ENCODE results near the gene AATK.

The AATK gene

GRCh38 chr17:81139428-81139827, 26.6 kb downstream of the AATK start:
- no peak for DNase-seq

GRCh38 chr17:81138500-81138899, 27.5 kb downstream of the AATK start:
- no peak for DNase-seq

DNA sequence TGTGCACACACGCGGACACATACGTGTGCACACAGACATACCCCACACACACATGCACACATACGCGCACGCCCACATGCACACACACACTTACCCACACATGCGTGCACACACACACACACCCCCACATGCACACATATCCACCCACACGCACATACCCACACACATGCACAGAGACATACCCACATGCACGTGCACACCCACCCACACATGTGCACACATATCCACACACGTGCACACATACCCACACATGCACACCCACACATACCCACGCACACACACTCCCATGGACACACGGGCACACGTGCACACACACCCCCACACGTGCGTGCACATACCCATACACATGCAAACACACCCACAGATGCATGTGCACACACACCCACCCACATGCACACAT, 27.9 kb downstream of the AATK start:
- no peak for DNase-seq

DNA sequence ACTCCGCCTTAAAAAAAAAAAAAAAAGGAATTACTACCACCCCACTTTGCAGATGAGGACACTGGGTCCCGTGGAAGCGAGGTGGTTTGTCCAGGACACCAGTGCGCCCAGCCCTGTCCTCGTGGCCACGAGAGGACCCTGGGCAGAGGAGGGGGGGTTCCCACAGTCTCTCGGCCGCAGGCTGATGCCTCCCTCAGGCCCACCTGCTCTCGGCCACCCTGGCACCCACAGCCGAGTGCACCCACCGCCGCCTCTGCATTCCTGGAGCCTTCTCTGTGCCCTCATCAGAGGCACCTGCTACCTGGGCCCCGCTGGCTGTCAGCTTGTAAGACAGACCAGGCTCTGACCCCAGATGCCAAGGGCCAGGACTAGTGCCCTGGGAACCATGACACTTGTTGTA, 28.8 kb downstream of the AATK start:
- no peak for DNase-seq

- no peak for DNase-seq
These were observed 29.7 kb downstream of the AATK start for GRCh38 chr17:81136366-81136765.

GRCh38 chr17:81135505-81136278, 30.3 kb downstream of the AATK start:
- peak; percentile 11 to 26 for DNase-seq

- DNase-seq = no peak
These were observed 31.8 kb downstream of the AATK start for GRCh38 chr17:81134064-81134781.

GRCh38 chr17:81132770-81133723, 33.0 kb downstream of the AATK start:
- DNase-seq = no peak

DNA sequence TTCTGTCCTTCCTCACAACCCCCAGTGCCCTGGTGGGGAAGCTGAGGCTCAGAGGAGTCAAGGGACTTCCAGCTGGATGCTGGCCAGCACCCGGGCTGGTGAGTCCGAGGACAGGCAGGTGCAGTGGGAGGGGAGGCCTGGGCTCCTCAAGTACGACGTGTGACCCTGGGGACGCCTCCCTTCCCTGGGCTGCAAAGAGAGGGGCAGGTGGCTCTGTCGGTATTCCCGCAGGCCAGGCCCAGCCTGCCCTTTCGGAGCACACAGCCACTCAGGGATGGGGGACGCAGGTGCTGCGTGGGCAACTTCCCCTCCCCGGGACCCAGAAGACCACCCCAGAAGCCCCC, 33.9 kb downstream of the AATK start:
- no peak for DNase-seq

- DNase-seq = no peak
These were observed 34.4 kb downstream of the AATK start for GRCh38 chr17:81131486-81132196.

- no peak for DNase-seq
These were observed 35.3 kb downstream of the AATK start for GRCh38 chr17:81130385-81131361.

DNA sequence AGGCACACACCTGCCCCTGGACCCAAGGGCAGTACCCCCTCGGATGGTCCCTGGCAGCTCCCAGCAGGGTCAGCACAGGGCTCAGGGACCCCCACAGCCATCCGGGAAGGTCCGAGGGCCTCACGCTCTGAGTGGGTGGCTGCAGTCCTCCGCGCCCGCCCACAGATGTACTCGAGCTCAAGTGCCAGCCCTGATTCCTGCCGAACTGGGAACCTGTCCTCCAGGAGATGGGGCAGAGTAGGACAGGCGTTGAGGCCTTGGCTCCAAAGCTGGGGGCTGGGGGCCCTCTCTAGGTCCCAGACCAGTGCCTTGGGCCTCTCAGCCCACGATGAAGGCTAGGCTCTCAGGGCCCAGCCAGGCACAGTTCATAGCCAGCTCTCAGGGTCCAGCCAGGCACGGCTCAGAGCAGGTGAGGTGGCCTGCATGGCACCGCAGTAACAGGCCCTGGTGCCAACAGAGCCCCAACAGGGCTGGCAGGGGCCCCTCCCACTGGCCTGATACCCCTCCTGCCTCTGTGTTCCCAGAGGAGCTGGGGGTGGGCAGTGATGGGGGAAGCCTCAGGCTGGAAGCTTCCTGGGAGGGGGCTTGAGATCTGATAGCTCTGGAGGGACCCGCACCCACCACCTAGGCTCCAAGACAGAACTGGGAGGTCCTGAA, 36.2 kb downstream of the AATK start:
- DNase-seq = no peak

- no peak for DNase-seq
These were observed 36.7 kb downstream of the AATK start for GRCh38 chr17:81129289-81129688.

- DNase-seq = no peak
These were observed 37.2 kb downstream of the AATK start for GRCh38 chr17:81128774-81129173.

DNA sequence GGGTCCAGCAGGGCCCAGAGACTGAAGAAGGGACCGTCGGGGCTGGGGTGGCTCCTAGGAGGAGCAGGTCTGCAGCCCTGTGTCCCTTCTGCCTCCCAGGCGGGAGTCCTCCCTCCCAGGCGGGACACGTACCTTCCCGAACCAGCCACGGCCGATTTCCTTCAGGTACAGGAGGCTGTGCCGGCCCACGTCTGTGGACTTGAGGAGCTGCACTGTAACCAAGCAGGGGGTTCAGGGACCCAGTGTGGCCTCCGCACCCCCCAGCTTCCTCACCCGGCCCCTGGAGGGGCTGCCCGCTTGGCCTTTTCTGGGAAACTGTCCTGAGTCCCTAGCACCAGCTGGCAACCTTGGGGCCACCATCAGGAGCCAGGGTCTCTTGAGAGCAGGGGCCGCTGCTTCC, 37.7 kb downstream of the AATK start:
- DNase-seq = no peak

DNA sequence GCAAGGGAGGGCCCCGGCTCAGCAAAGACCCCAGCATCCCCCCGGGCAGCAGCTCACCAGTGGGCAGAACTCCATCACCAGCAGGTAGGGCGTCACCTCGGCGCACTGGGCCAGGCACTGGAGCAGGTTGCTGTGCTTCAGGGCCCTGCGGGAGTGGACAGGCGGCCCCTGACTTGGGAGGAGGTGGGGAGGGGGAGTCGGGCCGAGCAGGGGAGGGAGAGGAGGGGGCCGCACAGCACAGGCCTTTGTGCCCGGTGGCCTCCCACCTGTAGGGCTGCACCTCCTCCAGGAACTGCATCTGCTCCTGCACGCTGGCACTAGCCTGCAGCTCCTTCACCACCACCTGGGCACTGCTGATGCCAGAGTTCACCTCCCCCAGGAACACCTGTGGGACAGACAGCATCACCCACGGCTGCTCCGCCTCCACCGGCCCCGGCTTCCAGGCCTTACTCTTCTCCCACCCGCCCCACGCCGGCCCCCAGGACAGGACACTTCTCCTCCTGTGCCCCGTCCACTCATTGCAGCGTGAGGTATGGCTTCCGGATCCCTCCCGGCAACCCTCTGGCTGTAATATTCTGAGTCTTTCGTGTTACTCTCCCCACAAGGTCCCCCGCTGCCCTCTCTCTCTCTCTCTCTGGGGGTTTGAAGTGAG, 38.4 kb downstream of the AATK start:
- DNase-seq = no peak

DNA sequence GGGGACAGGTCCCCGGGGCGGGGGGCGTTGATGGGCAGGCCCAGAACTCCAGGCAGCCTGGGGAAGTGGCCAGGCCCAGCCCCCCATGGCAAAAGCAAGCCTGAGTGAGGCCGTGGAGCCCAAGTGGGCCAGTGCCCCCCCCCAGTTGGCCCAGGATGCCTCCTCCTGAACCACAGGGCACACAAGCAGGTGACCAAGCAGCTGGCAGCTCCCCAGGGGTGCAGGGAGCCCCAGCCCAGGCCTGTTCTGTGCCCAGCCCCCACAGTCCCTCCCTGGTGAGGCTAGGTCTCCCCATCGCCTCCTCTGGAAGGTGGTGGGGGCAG, 38.9 kb downstream of the AATK start:
- DNase-seq = no peak

DNA sequence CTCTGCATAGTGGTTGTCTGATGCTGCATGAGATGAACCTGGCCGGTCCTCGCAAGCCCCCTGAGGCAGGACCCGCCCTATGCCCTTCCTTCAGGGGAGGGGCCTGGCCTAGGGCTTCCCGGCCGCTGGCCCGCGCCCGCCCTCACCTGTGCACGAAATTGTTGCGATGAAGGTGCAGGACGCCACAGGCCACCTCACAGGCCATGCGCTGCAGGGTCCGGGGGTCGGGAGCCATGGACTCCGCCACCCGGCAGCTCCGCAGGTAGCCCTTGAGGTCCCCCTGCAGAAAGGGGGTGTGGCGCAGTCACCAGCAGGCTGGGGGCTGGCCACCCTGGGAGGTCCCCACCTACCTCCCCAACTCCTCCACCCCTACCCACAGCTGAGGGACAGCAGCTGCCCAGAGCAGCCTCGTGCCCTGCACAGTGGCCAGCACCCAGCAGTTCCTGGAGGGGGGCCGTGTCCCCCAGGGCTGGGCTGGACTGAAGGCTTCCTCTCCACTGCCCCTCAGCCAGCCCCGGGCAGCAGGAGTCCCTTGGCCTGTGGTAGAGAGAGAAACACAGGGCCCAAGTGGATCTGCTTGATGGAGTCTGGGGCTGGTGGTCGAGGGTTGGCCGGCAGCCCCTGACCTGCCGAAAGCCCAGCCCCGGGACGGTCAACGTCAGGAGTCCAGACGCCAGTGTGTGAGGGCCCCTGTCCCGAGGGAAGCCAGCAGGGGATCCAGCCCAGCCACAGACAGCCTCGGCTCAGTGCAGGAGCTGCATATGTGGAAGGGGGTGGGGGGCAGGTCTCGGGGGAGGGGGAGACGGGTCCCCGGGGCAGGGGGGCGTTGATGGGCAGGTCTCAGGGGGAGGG, 39.5 kb downstream of the AATK start:
- no peak for DNase-seq

DNA sequence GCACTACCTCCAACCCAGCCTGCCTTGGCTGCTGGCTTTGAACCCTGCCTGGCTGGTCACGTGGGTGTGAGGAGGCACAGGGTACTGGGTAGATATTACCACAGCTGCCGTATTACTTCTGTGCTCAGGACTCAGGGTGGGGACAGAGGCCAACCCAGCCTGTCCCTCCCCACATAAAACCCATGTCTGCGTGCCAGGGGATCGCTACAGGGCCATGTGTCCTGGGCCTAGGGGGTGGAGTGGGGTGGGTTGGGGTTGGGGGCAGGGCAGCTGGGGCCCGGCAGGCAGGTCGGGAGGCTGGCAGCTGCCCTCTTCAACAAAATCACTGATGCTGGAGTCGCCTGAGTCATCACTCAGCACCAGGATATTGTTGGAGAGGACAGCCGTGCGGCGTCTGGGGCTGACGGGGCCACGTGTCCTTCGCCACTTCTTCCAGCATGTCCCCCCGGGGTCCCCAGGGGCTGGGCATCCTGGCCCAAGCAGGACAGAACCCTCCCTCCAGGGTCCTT, 40.4 kb downstream of the AATK start:
- no peak for DNase-seq

All from NCI-H2081 (cell line).